IgD-negative memory B cell (primary cell): ENCODE data around the gene GSTM3. TPM values are rescaled to one million over a fixed set of nuclear protein-coding genes. Genes with fewer than 3 reads are reported as not detected.

ENCODE experiments used
- H3K27ac Mint-ChIP-seq, 3 donors: one replicate each; pipeline ENCODE4 v1.8.0; 2020 to 2022; ENCODE audit warnings: mild to moderate bottlenecking in 3 of 3, mixed read lengths in 3 of 3, moderate library complexity in 1 of 3
- H3K27me3 Mint-ChIP-seq: one replicate; pipeline ENCODE4 v1.8.0; 2021; ENCODE audit warnings: mixed read lengths
- H3K36me3 Mint-ChIP-seq: one replicate; pipeline ENCODE4 v1.8.0; 2020; ENCODE audit warnings: mild to moderate bottlenecking, mixed read lengths
- H3K4me1 Mint-ChIP-seq, 3 donors: one replicate each; pipeline ENCODE4 v1.8.0; 2020 to 2022; ENCODE audit warnings: mixed read lengths in 3 of 3, mild to moderate bottlenecking in 1 of 3
- H3K4me3 Mint-ChIP-seq, 4 donors: one replicate each; pipeline ENCODE4 v1.8.0; 2020 to 2022; ENCODE audit warnings: mild to moderate bottlenecking in 4 of 4, mixed read lengths in 4 of 4, moderate library complexity in 3 of 4
- H3K9me3 Mint-ChIP-seq, 3 donors: one replicate each; pipeline ENCODE4 v1.8.0; 2020 to 2021; ENCODE audit warnings: mixed read lengths in 3 of 3, mild to moderate bottlenecking in 1 of 3
- polyA plus RNA-seq: library from polyadenylated mRNA; unstranded; fragments of 300-500 nt; fragmentation: Illumina TruSeq; gene quantifications from one replicate; pipeline ENCODE4 v1.2.3, GENCODE V29; 2021

Gene GSTM3
- polyA plus RNA-seq, 1 donor from 2014 or later: 4.6 TPM

- Mint-ChIP-seq H3K4me3 (no peak overlapping the region), H3K27me3 (peaks cover 5% of the 10 kb centered on the region), H3K36me3 (peaks cover 1% of the 10 kb centered on the region), H3K27ac (no peak overlapping the region), H3K9me3 (peaks cover 0 to 1% (median 0%) of the 10 kb centered on the region in 3 donors), H3K4me1 (no peaks in the 10 kb centered on the region)
Measured at GRCh38 chr1:109730666-109731065, 10.2 kb downstream of the GSTM3 start.

GRCh38 chr1:109728870-109729269 is 12.0 kb downstream of the GSTM3 start:
- no peaks in the 10 kb centered on the region for H3K4me1 Mint-ChIP-seq
- H3K27me3 Mint-ChIP-seq: peaks cover 5% of the 10 kb centered on the region
- H3K9me3 Mint-ChIP-seq: no peaks in the 10 kb centered on the region
- no peak overlapping the region for H3K4me3 Mint-ChIP-seq
- H3K36me3 Mint-ChIP-seq: no peaks in the 10 kb centered on the region
- no peak overlapping the region for H3K27ac Mint-ChIP-seq

GRCh38 chr1:109726728-109727373 is 14.0 kb downstream of the GSTM3 start:
- H3K9me3 Mint-ChIP-seq: no peaks in the 10 kb centered on the region
- H3K4me3 Mint-ChIP-seq: no peak overlapping the region
- no peaks in the 10 kb centered on the region for H3K27me3 Mint-ChIP-seq
- H3K36me3 Mint-ChIP-seq: no peaks in the 10 kb centered on the region
- H3K4me1 Mint-ChIP-seq: no peaks in the 10 kb centered on the region
- no peak overlapping the region for H3K27ac Mint-ChIP-seq

- H3K9me3 Mint-ChIP-seq: no peaks in the 10 kb centered on the region
- H3K36me3 Mint-ChIP-seq: no peaks in the 10 kb centered on the region
- H3K27ac Mint-ChIP-seq: no peak overlapping the region
- no peak overlapping the region for H3K4me3 Mint-ChIP-seq
- H3K4me1 Mint-ChIP-seq: no peaks in the 10 kb centered on the region
- H3K27me3 Mint-ChIP-seq: no peaks in the 10 kb centered on the region
Measured at GRCh38 chr1:109726007-109726406, 14.8 kb downstream of the GSTM3 start.

GRCh38 chr1:109725510-109725909 is 15.3 kb downstream of the GSTM3 start:
- H3K9me3 Mint-ChIP-seq: no peaks in the 10 kb centered on the region
- H3K27ac Mint-ChIP-seq: no peak overlapping the region
- H3K27me3 Mint-ChIP-seq: no peaks in the 10 kb centered on the region
- no peaks in the 10 kb centered on the region for H3K4me1 Mint-ChIP-seq
- H3K36me3 Mint-ChIP-seq: no peaks in the 10 kb centered on the region
- H3K4me3 Mint-ChIP-seq: no peak overlapping the region

GRCh38 chr1:109724933-109725332 is 15.9 kb downstream of the GSTM3 start:
- H3K9me3 Mint-ChIP-seq: no peaks in the 10 kb centered on the region
- H3K27ac Mint-ChIP-seq: no peak overlapping the region
- no peak overlapping the region for H3K4me3 Mint-ChIP-seq
- H3K4me1 Mint-ChIP-seq: no peaks in the 10 kb centered on the region
- H3K27me3 Mint-ChIP-seq: no peaks in the 10 kb centered on the region
- no peaks in the 10 kb centered on the region for H3K36me3 Mint-ChIP-seq

- no peak overlapping the region for H3K4me3 Mint-ChIP-seq
- H3K9me3 Mint-ChIP-seq: no peaks in the 10 kb centered on the region
- H3K27me3 Mint-ChIP-seq: no peaks in the 10 kb centered on the region
- H3K27ac Mint-ChIP-seq: no peak overlapping the region
- H3K36me3 Mint-ChIP-seq: no peaks in the 10 kb centered on the region
- H3K4me1 Mint-ChIP-seq: no peaks in the 10 kb centered on the region
Measured at GRCh38 chr1:109722908-109723691, 17.7 kb downstream of the GSTM3 start.

GRCh38 chr1:109721971-109722370 is 18.9 kb downstream of the GSTM3 start:
- no peaks in the 10 kb centered on the region for H3K9me3 Mint-ChIP-seq
- no peaks in the 10 kb centered on the region for H3K4me1 Mint-ChIP-seq
- no peak overlapping the region for H3K4me3 Mint-ChIP-seq
- no peaks in the 10 kb centered on the region for H3K36me3 Mint-ChIP-seq
- no peaks in the 10 kb centered on the region for H3K27me3 Mint-ChIP-seq
- H3K27ac Mint-ChIP-seq: no peak overlapping the region

GRCh38 chr1:109721042-109721441 is 19.8 kb downstream of the GSTM3 start:
- Mint-ChIP-seq H3K36me3 (no peaks in the 10 kb centered on the region), H3K27ac (no peak overlapping the region), H3K9me3 (no peaks in the 10 kb centered on the region), H3K4me1 (no peaks in the 10 kb centered on the region), H3K27me3 (no peaks in the 10 kb centered on the region), H3K4me3 (no peak overlapping the region)

GRCh38 chr1:109719337-109719837 is 21.5 kb downstream of the GSTM3 start:
- peak overlapping the region in 1 of 3 donors; percentile 9 for H3K27ac Mint-ChIP-seq
- no peak overlapping the region for H3K4me3 Mint-ChIP-seq
- H3K4me1 Mint-ChIP-seq: no peaks in the 10 kb centered on the region
- H3K9me3 Mint-ChIP-seq: no peaks in the 10 kb centered on the region
- H3K36me3 Mint-ChIP-seq: no peaks in the 10 kb centered on the region
- H3K27me3 Mint-ChIP-seq: no peaks in the 10 kb centered on the region

GRCh38 chr1:109718495-109718894 is 22.3 kb downstream of the GSTM3 start:
- Mint-ChIP-seq H3K27ac (no peak overlapping the region), H3K27me3 (peaks cover 2% of the 10 kb centered on the region), H3K4me1 (no peaks in the 10 kb centered on the region), H3K36me3 (no peaks in the 10 kb centered on the region), H3K9me3 (no peaks in the 10 kb centered on the region), H3K4me3 (no peak overlapping the region)

- Mint-ChIP-seq H3K27me3 (peaks cover 5% of the 10 kb centered on the region), H3K4me1 (no peaks in the 10 kb centered on the region)
Measured at GRCh38 chr1:109717729-109718128, 23.1 kb downstream of the GSTM3 start.

GRCh38 chr1:109716570-109717090 is 24.2 kb downstream of the GSTM3 start:
- no peaks in the 10 kb centered on the region for H3K36me3 Mint-ChIP-seq
- peak overlapping the region in 1 of 3 donors; percentile 81 for H3K27ac Mint-ChIP-seq
- H3K9me3 Mint-ChIP-seq: no peaks in the 10 kb centered on the region
- H3K4me1 Mint-ChIP-seq: no peaks in the 10 kb centered on the region
- H3K27me3 Mint-ChIP-seq: peaks cover 10% of the 10 kb centered on the region
- no peak overlapping the region for H3K4me3 Mint-ChIP-seq

More at GRCh38 chr1:109717729-109718128, 23.1 kb downstream of the GSTM3 start:
- Mint-ChIP-seq H3K9me3 (no peaks in the 10 kb centered on the region), H3K4me3 (no peak overlapping the region), H3K27ac (no peak overlapping the region), H3K36me3 (no peaks in the 10 kb centered on the region)

- peaks cover 10% of the 10 kb centered on the region for H3K27me3 Mint-ChIP-seq
- H3K9me3 Mint-ChIP-seq: no peaks in the 10 kb centered on the region
- H3K4me3 Mint-ChIP-seq: no peak overlapping the region
- no peaks in the 10 kb centered on the region for H3K36me3 Mint-ChIP-seq
- H3K27ac Mint-ChIP-seq: peak overlapping the region in 1 of 3 donors; percentile 81
- H3K4me1 Mint-ChIP-seq: no peaks in the 10 kb centered on the region
Measured at GRCh38 chr1:109716121-109716520, 24.7 kb downstream of the GSTM3 start.

GRCh38 chr1:109714661-109715372 is 26.0 kb downstream of the GSTM3 start:
- Mint-ChIP-seq H3K27me3 (peaks cover 10% of the 10 kb centered on the region), H3K36me3 (no peaks in the 10 kb centered on the region), H3K27ac (no peak overlapping the region), H3K9me3 (no peaks in the 10 kb centered on the region), H3K4me1 (no peaks in the 10 kb centered on the region), H3K4me3 (no peak overlapping the region)
